Skeletal muscle tissue (tissue), 4 donors: ENCODE results near the gene PRORP. TPM values are rescaled to one million over a fixed set of nuclear protein-coding genes. Genes with fewer than 3 reads are reported as not detected.
"Not testable (repeated sequence)": the region's sequence is repeated elsewhere in the genome, so short reads cannot be mapped to it uniquely, and the experiment has no call there.

Source experiments
- H3K27ac ChIP-seq: one replicate; pipeline ENCODE4 v1.7.0; 2013; ENCODE audit warnings: mild to moderate bottlenecking, low read depth, low read length, inconsistent platforms
- H3K27me3 ChIP-seq, 3 donors: one replicate each; pipeline ENCODE4 v1.7.0; 2013; ENCODE audit warnings: low read length in 3 of 3; ENCODE audit not compliant: control insufficient read depth in 3 of 3, insufficient read depth in 3 of 3
- H3K36me3 ChIP-seq, 3 donors: one replicate each; pipeline ENCODE4 v1.7.0; 2013; ENCODE audit warnings: low read length in 3 of 3; ENCODE audit not compliant: control insufficient read depth in 3 of 3, insufficient read depth in 3 of 3
- H3K4me1 ChIP-seq, 3 donors: one replicate each; pipeline ENCODE4 v1.7.0; 2013; ENCODE audit warnings: low read length in 3 of 3, mild to moderate bottlenecking in 3 of 3; ENCODE audit not compliant: control insufficient read depth in 3 of 3, insufficient read depth in 3 of 3
- H3K4me3 ChIP-seq, 3 donors: one replicate each; pipeline ENCODE4 v1.7.0; 2013; ENCODE audit warnings: low read length in 3 of 3
- H3K9ac ChIP-seq, 3 donors: one replicate each; pipeline ENCODE4 v1.7.0; 2013; ENCODE audit warnings: low read length in 3 of 3, mild to moderate bottlenecking in 3 of 3, moderate library complexity in 2 of 3, low read depth in 1 of 3
- H3K9me3 ChIP-seq, 3 donors: one replicate each; pipeline ENCODE4 v1.7.0; 2013; ENCODE audit warnings: low read length in 3 of 3; ENCODE audit not compliant: control insufficient read depth in 3 of 3
- total RNA-seq: library from RNA; depleted of rRNA; stranded (reverse); fragments of >200 nt; gene quantifications from one replicate; pipeline ENCODE4 v1.2.3, GENCODE V29; 2014
- donor health status: Osteomylitis.

The PRORP gene
- total RNA-seq, 1 donor from 2014 or later: 17.2 TPM

DNA sequence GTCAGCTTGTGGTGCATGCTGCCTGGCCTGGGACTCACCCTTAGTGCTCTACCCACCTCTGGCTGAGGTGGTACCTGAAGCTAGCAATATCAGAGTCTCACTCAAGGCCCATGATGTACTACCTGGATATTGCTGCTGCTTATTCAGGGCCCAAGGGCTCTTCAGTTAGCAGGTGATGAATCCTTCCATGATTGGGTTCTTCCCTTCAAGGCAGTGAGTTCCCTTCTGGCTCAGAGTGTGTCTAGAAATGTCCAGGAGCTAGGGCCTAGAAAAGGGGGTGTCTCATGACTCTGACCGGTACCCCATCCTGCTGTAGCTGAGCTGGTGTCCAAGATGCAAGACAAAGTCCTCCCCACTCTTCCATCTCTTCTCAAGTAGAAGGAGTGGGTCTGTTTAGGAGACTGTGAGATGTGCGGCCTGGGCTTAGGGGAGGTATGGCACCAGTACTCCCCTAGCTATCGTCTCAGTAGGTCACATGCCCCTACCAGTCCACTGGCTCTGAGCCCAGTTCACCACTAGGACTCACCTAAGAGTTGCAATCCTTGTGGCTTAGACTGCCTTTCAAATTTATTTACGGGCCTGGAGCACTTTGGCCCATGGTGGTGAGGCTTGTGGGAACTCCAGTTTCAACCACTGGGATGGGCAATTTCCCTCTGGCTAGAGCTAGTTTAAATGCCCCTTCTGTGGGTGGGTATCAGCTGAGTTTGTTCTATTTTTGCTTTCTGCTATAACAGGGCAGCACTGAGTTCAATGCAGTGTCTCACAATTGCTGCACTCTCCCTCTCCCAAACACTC lies 12.2 kb downstream of the PRORP start:
- H3K9me3 ChIP-seq: no peaks in the 10 kb centered on the region
- no peak overlapping the region for H3K4me3 ChIP-seq
- peaks cover 0 to 6% (median 3%) of the 10 kb centered on the region in 3 donors for H3K36me3 ChIP-seq
- H3K4me1 ChIP-seq: no peaks in the 10 kb centered on the region
- no peaks in the 10 kb centered on the region for H3K27me3 ChIP-seq
- H3K27ac ChIP-seq: no peak overlapping the region
- H3K9ac ChIP-seq: no peak overlapping the region

DNA sequence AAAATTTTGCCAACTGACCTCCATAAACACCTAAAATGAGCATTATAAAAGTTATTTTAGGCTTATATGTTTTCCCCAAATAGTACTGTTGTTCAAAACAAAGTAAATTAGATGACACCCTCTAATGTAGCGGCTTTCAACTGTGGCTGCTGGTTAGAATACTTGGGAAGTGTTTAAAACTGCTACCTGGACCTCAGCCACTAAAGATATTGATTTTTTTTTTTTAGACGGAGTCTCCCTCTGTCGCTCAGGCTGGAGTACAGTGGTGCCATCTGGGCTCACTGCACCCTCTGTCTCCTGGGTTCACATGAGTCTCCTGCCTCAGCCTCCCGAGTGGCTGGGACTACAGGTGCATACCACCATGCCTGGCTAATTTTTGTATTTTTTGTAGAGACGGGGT lies 16.2 kb downstream of the PRORP start:
- Histone ChIP-seq H3K9ac (no peak overlapping the region), H3K9me3 (no peaks in the 10 kb centered on the region), H3K4me3 (no peak overlapping the region), H3K36me3 (peaks cover 0 to 6% (median 0%) of the 10 kb centered on the region in 3 donors), H3K4me1 (no peaks in the 10 kb centered on the region), H3K27ac (no peak overlapping the region), H3K27me3 (no peaks in the 10 kb centered on the region)

DNA sequence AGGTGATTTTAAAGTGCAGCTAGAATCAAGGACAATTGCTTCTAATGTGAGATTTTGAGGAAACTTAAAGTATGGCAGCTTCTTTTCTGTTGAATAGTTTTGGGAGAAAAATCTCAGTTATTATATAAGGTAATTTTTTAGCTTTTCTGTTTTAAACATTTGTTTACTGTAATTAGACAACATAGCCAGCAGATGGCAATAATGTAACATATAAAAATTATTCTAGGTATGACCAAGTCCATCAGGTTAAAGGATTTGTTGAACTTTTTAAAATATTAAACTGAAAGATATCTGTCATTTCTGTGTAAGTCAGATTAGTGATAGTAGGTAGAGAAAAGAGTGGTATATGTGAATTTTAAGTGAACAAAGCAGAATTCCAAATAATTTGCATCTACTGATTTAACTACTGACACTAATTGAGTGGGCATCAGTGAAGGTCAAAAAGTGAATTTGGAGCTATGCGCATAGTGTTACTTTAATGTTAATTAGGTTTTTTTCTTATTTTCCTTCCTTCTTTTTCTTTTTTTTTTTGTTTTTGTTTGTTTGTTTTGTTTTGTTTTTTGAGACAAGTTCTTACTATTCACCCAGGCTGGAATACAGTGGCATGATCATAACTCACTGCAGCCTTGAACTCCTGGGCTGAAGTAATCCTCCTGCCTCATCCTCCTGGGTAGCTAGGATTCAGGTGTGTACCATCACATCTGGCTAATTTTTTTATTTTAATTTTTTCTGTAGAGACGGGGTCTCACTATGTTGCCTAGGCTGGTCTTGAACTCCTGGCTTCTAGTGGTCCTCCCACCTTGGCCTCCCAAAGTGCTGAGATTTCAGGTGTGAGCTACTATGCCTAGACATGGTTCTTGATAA lies 18.6 kb downstream of the PRORP start:
- Histone ChIP-seq H3K4me3 (no peak overlapping the region), H3K36me3 (no peaks in the 10 kb centered on the region), H3K4me1 (no peaks in the 10 kb centered on the region), H3K9me3 (no peaks in the 10 kb centered on the region), H3K27ac (no peak overlapping the region), H3K27me3 (no peaks in the 10 kb centered on the region), H3K9ac (no peak overlapping the region)

DNA sequence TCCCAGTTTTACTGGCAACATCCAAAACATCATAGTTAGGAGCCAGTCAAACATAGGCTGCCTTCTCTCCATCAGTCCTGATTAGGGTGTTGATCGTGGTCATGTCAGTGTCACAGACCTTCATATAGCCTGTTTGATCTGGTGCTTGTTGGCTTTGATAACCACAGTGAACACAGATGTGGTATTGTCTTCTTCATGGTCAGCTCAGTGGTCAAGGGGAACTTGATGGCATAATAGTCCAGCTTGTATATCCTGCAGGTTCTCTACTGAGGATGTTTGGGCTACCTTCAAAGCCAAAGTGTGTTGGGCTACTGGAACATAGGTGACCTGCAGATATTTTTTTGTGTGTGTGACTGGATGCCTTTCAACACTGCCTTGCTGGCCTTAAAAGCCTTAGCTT lies 21.7 kb downstream of the PRORP start:
- Histone ChIP-seq H3K9ac (no peak overlapping the region), H3K27ac (no peak overlapping the region), H3K4me1 (no peaks in the 10 kb centered on the region), H3K9me3 (no peaks in the 10 kb centered on the region), H3K27me3 (no peaks in the 10 kb centered on the region), H3K36me3 (no peaks in the 10 kb centered on the region), H3K4me3 (no peak overlapping the region)

DNA sequence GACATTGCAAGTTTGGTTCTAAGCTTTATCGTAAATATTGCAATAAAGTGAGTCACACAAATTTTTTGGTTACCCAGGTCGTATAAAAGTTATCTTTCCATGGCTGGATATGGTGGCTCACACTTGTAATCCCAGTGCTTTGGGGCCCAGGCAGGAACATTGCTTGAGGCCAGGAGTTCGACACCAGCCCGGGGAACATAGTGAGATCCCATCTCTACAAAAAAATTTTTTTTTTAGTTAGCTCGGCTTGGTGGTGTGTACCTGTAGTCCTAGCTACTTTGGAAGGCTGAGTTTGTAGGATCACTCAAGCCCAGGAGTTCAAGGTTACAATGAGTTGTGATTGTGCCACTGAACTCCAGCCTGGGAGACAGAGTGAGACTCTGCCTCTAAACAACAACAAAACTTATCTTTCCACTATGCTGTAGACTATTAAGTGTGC lies 24.4 kb downstream of the PRORP start:
- Histone ChIP-seq H3K4me1 (no peaks in the 10 kb centered on the region), H3K9ac (no peak overlapping the region), H3K36me3 (no peaks in the 10 kb centered on the region), H3K9me3 (no peaks in the 10 kb centered on the region), H3K4me3 (no peak overlapping the region), H3K27ac (no peak overlapping the region), H3K27me3 (no peaks in the 10 kb centered on the region)

DNA sequence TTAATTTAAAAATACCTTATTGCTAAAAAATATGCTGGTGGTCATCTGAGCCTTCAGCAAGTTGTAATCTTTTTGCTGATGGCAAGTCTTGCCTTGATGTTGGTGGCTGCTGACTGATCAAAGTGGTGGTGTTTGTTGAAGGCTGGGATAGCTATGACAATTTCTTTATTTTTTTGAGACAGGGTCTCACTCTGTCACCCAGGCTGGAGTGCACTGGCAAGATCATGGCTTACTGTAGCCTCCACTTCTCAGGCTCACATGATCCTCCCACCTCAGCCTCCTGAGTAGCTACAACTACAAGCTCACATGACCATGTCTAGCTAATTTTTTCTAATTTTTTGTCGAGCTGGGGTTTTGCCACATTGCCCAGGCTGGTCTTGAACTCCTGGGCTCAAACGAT lies 24.8 kb downstream of the PRORP start:
- Histone ChIP-seq H3K9ac (no peak overlapping the region), H3K36me3 (no peaks in the 10 kb centered on the region), H3K4me1 (no peaks in the 10 kb centered on the region)

DNA sequence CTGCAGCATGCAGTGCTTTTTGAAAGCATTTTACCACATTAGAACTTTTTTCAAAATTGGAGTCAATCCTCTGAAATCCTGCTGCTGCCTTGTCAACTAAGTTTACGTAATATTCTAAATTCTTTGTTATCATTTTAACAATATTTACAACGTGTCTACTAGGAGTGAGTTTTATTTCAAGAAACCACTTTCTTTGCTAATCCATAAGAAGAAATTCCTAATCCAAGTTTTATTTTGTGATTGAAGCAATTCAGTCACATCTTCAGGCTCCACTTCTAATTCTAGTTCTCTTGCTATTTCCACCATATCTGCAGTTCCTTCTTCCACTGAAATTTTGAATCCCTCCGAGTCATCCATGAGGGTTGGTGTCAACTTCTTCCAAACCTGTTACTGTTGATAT lies 25.4 kb downstream of the PRORP start:
- no peak overlapping the region for H3K4me3 ChIP-seq
- no peak overlapping the region for H3K9ac ChIP-seq
- H3K27me3 ChIP-seq: no peaks in the 10 kb centered on the region
- no peaks in the 10 kb centered on the region for H3K9me3 ChIP-seq
- no peaks in the 10 kb centered on the region for H3K4me1 ChIP-seq
- H3K27ac ChIP-seq: no peak overlapping the region
- no peaks in the 10 kb centered on the region for H3K36me3 ChIP-seq

More for the DNA sequence above, 24.8 kb downstream of the PRORP start:
- Histone ChIP-seq H3K4me3 (no peak overlapping the region), H3K27me3 (no peaks in the 10 kb centered on the region), H3K27ac (no peak overlapping the region), H3K9me3 (no peaks in the 10 kb centered on the region)

DNA sequence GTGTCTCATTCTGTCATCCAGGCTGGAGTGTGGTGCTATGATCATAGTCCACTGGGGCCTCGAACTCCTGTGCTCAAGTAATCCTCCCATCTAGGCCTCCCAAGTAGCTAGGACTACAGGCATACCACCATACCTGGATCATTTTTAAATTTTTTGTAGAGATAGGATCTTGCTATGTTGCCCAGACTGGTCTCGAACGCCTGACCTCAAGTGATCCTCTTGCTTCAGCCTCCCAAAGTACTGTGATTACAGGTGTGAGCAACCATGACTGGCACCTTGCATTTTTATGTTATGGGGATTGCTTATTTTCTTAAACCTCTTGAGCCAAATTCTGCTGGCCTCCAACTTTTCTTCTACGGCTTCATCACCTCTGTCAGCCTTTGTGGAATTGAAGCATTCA lies 26.9 kb downstream of the PRORP start:
- no peaks in the 10 kb centered on the region for H3K27me3 ChIP-seq
- H3K27ac ChIP-seq: no peak overlapping the region
- H3K9ac ChIP-seq: no peak overlapping the region
- no peak overlapping the region for H3K4me3 ChIP-seq
- H3K4me1 ChIP-seq: no peaks in the 10 kb centered on the region
- no peaks in the 10 kb centered on the region for H3K9me3 ChIP-seq
- no peaks in the 10 kb centered on the region for H3K36me3 ChIP-seq

DNA sequence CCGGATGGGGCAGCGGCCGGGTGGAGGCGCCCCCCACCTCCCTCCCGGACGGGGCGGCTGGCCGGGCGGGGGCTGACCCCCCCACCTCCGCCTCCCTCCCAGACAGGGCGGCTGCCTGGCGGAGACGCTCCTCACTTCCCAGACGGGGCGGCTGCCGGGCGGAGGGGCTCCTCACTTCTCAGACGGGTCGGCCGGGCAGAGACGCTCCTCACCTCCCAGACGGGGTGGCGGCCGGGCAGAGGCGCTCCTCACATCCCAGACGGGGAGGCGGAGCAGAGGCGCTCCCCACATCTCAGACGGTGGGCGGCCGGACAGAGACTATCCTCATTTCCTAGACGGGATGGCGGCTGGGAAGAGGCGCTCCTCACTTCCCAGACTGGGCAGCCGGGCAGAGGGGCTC lies 30.2 kb downstream of the PRORP start:
- not testable (repeated sequence) for H3K27me3 ChIP-seq

DNA sequence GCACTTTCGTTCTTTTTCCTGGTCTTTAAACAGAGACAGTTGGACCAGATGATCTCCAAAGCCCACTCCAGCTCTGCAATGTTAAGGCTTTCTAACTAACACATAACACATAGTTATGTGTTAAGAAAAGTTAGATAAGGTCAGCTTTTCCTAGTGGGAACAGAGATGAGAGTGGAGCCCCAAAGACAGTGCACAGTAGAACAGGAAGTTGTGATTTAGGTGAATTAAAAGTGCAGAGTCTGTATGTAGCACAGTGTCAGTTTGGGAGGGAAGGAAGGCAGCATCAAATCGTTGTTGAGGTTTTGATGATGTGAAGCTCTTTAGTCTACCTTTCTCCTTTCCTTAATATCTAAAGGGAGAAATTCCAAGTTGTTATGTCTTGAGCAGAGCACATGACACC lies 31.7 kb downstream of the PRORP start:
- Histone ChIP-seq H3K36me3 (peaks cover 0 to 2% (median 0%) of the 10 kb centered on the region in 3 donors), H3K9ac (no peak overlapping the region), H3K27ac (no peak overlapping the region), H3K9me3 (no peaks in the 10 kb centered on the region), H3K4me1 (peaks cover 0 to 4% (median 0%) of the 10 kb centered on the region in 3 donors), H3K27me3 (no peaks in the 10 kb centered on the region), H3K4me3 (no peak overlapping the region)

More for the DNA sequence above, 30.2 kb downstream of the PRORP start:
- H3K9me3 ChIP-seq, H3K27ac ChIP-seq, H3K36me3 ChIP-seq, H3K4me3 ChIP-seq, H3K4me1 ChIP-seq, H3K9ac ChIP-seq: not testable (repeated sequence)
